ENCODE results near the gene TPX2.

TPX2 gene

GRCh38 chr20:31846793-31847138 lies 107.7 kb downstream of the TPX2 start:
- DNase-seq = peak in 1 of 51 donors; percentile 9

- DNase-seq = no peak
Observed at GRCh38 chr20:31848088-31848999, 109.3 kb downstream of the TPX2 start.

- DNase-seq = no peak
Observed at GRCh38 chr20:31849306-31849930, 110.3 kb downstream of the TPX2 start.

All from hypothalamus (tissue), 51 donors.